Upper lobe of right lung (tissue), 1 donor: ENCODE measurements around the gene GAPVD1. TPM values are rescaled to one million over a fixed set of nuclear protein-coding genes. Genes with fewer than 3 reads are reported as not detected.
"Not testable (repeated sequence)": the region's sequence is repeated elsewhere in the genome, so short reads cannot be mapped to it uniquely, and the experiment has no call there.

ENCODE experiments used
- ATAC-seq: fragments of 200-7000 bp; cut with Tn5 transposase; one replicate; pipeline ENCODE4 v1.9.1; 2020; ENCODE audit warnings: mild to moderate bottlenecking, moderate library complexity
- DNase-seq: peaks from one replicate; pipeline ENCODE4 v3.0.0-alpha.2; 2020
- H3K27ac ChIP-seq: fragments of 200-600 bp; one replicate; pipeline ENCODE4 v1.8.0; 2022
- H3K27me3 ChIP-seq: fragments of 200-600 bp; one replicate; pipeline ENCODE4 v1.8.0; 2022; ENCODE audit warnings: mild to moderate bottlenecking
- H3K36me3 ChIP-seq: fragments of 200-600 bp; one replicate; pipeline ENCODE4 v1.8.0; 2022
- H3K4me1 ChIP-seq: fragments of 200-600 bp; one replicate; pipeline ENCODE4 v1.8.0; 2022
- H3K4me3 ChIP-seq: fragments of 200-600 bp; one replicate; pipeline ENCODE4 v1.8.0; 2022; ENCODE audit warnings: mild to moderate bottlenecking
- H3K9me3 ChIP-seq: fragments of 200-600 bp; one replicate; pipeline ENCODE4 v1.8.0; 2022
- intact Hi-C: fragments of 100-400 bp; cut with DNase I; formaldehyde crosslinking; loops from one replicate; pipeline ENCODE4 v1.11.0; 2022
- total RNA-seq: library from RNA; stranded (reverse); fragmentation: NEBNext Ultra II Directional; extraction: Animal tissue kit (Norgen Biotek cat#: 25700); gene quantifications from one replicate; pipeline ENCODE4 v1.2.1, GENCODE V29; 2021
- TF ChIP-seq, protein P1 (sequence below): fragments of 200-600 bp; IDR thresholded peaks from one replicate; pipeline ENCODE4 v1.8.0; 2022; ENCODE audit warnings: antibody characterized with exemption
- donor health status: DM: no; HTN: yes; CAD: no; lungs with severe emphysema.

Gene GAPVD1
- total RNA-seq, 1 donor from 2014 or later, result 68.9 TPM

DNA sequence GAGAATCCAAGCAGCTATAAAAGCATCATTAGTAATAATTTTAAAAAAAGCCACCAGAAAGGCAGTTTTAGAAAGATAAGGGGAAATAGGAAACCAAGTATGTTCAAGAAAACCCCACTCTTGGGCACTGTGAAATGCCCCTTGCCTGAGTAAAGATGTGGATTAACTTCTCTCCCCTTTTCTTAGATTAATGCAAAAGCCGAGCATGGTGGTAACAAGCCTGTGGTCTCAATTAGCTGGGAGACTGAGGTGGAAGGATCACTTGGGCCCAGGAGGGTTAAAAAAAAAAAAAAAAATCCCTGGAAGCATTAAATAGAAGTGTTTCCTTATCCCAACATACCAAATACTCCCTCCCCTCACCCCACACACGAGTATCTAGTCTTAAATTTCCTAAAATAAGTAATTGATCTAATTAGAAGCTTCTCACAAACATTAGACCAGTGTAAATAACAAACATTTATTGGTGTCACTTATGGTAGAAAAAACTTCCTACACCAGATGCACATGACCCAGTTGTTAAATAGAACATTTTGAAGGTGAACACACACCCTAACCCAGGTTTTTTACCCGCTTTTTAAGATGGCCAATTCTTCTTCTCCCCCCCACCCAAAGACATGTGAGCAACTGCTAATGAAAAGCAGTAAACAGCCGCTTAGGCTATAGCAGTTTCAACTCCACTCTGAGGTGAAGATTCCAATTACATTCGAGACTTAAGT, 25.7 kb upstream of the GAPVD1 start:
- Histone ChIP-seq H3K36me3 (peaks cover 78% of the 10 kb centered on the region), H3K27me3 (no peaks in the 10 kb centered on the region), H3K9me3 (no peaks in the 10 kb centered on the region), H3K4me1 (peaks cover 52% of the 10 kb centered on the region), H3K27ac (no peak overlapping the region), H3K4me3 (peak overlapping the region; percentile 83)
- TF ChIP-seq, protein P1, sequence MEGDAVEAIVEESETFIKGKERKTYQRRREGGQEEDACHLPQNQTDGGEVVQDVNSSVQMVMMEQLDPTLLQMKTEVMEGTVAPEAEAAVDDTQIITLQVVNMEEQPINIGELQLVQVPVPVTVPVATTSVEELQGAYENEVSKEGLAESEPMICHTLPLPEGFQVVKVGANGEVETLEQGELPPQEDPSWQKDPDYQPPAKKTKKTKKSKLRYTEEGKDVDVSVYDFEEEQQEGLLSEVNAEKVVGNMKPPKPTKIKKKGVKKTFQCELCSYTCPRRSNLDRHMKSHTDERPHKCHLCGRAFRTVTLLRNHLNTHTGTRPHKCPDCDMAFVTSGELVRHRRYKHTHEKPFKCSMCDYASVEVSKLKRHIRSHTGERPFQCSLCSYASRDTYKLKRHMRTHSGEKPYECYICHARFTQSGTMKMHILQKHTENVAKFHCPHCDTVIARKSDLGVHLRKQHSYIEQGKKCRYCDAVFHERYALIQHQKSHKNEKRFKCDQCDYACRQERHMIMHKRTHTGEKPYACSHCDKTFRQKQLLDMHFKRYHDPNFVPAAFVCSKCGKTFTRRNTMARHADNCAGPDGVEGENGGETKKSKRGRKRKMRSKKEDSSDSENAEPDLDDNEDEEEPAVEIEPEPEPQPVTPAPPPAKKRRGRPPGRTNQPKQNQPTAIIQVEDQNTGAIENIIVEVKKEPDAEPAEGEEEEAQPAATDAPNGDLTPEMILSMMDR, result no peak
- ATAC-seq, result no peak
- intact Hi-C loops, result no loop called here
- DNase-seq, result no peak

DNA sequence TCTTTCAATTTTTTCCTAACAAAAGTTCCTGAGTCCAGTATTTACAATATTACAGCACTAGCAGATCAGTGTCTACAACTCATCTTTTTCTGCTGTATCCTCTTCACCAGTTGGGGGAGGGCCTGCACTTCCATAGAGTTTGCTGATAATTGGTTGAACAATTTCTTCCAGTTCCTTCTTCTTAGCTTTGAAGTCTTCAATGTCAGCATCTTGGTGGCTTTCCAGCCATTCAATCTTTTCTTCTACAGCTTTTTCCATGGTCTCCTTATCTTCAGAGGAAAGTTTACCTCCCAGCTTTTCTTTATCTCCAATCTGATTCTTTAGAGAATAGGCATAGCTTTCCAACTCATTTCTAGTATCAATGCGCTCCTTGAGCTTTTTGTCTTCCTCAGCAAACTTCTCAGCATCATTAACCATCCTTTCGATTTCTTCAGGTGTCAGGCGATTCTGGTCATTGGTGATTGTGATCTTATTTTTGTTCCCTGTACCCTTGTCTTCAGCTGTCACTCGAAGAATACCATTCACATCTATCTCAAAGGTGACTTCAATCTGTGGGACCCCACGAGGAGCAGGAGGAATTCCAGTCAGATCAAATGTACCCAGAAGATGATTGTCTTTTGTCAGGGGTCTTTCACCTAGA, 25.0 kb upstream of the GAPVD1 start:
- peaks cover 52% of the 10 kb centered on the region for H3K4me1 ChIP-seq
- H3K27me3 ChIP-seq, ATAC-seq, DNase-seq, H3K9me3 ChIP-seq, H3K27ac ChIP-seq, intact Hi-C loops: not testable (repeated sequence)
- peak overlapping the region; percentile 83 for H3K4me3 ChIP-seq
- peaks cover 73% of the 10 kb centered on the region for H3K36me3 ChIP-seq

DNA sequence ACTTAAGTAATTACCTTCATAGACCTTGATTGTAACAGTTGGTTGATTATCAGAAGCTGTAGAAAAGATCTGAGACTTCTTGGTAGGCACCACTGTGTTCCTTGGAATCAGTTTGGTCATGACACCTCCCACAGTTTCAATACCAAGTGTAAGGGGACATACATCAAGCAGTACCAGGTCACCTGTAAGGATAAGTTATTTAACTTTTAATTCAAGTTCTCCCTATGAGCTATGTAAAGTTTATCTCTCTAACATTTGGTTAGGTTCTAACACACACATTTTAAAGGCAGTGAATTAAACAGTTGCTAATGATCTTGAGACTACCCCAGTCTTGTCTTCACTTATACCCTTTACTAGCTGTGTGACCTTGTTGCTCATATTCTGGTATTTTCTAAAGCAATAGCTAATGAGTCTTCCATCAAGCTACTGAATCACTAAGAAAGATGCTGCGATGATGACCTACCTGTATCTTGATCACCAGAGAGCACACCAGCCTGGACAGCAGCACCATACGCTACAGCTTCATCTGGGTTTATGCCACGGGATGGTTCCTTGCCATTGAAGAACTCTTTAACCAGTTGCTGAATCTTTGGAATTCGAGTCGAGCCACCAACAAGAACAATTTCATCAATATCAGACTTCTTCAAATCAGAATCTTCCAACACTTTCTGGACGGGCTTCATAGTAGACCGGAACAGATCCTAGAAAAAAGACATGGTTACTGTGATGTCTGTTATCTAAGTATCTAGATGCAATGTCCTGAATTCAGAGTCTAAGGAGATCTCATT, 23.3 kb upstream of the GAPVD1 start:
- intact Hi-C loops, result no loop called here
- ATAC-seq, result no peak
- Histone ChIP-seq H3K9me3 (no peaks in the 10 kb centered on the region), H3K27ac (no peak overlapping the region), H3K4me1 (peaks cover 52% of the 10 kb centered on the region), H3K27me3 (no peaks in the 10 kb centered on the region), H3K36me3 (peaks cover 64% of the 10 kb centered on the region), H3K4me3 (peak overlapping the region; percentile 83)
- no peak for DNase-seq
- TF ChIP-seq, protein P1, result no peak

DNA sequence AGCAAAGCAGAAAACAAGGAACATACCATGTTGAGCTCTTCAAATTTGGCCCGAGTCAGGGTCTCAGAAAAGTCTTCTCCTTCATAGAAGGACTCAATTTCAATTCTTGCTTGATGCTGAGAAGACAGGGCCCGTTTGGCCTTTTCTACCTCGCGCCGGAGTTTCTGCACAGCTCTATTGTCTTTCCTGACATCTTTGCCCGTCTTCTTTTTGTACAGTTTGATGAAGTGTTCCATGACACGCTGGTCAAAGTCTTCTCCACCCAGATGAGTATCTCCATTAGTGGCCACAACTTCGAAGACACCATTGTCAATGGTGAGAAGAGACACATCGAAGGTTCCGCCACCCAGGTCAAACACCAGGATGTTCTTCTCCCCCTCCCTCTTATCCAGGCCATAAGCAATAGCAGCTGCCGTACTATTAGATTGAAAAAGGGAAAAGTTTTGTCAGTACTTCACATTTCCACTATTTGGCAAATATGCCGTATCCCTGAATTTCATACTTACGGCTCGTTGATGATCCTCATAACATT, 22.6 kb upstream of the GAPVD1 start:
- Histone ChIP-seq H3K4me3 (peak overlapping the region; percentile 83), H3K9me3 (no peaks in the 10 kb centered on the region), H3K27ac (no peak overlapping the region), H3K27me3 (no peaks in the 10 kb centered on the region), H3K4me1 (peaks cover 52% of the 10 kb centered on the region), H3K36me3 (peaks cover 64% of the 10 kb centered on the region)
- TF ChIP-seq, protein P1, result no peak
- ATAC-seq (no peak), DNase-seq (no peak)
- intact Hi-C loops, result no loop called here

DNA sequence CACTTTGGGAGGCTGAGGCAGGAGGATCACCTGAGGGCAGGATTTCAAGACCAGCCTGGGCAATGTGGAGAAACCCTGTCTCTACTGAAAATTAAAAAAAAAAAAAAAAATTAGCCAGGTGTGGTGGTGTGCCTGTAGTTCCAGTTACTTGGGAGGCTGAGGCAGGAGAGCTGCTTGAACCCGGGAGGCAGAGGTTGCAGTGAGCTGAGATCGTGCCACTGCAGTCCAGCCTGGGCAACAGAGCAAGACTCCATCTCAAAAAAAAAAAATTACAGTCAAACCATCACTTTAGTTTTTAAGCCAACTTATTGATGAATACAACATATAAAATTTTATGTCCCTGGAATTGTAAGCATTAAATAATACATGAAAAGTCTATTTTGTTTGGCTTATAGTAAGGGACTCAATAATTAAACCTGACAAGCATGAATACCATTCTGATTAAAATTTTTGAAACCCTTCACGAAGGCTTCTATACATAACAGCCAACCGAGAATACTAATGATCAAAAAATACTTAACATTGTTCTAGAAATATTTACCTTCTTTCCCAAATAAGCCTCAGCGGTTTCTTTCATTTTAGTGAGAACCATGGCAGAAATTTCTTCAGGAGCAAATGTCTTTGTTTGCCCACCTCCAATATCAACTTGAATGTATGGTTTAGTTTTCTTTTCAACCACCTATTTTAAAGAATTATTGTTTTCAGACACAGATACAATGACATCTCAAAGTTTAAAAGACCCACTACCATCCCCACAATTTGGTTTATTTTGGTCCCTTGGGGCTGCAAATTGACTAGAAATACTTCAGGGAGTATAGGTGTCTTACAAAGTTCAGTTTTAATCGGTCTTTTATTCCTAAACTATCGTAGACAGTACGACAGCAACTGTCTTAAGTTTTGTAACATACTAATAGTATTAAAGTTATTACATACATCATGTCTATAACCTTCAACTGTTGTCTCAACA, 21.7 kb upstream of the GAPVD1 start:
- H3K4me1 ChIP-seq, result peaks cover 48% of the 10 kb centered on the region
- no peaks in the 10 kb centered on the region for H3K9me3 ChIP-seq
- ATAC-seq (no peak), DNase-seq (no peak)
- no peaks in the 10 kb centered on the region for H3K27me3 ChIP-seq
- intact Hi-C loops, result no loop called here
- TF ChIP-seq, protein P1, result no peak
- peak overlapping the region; percentile 83 for H3K4me3 ChIP-seq
- peaks cover 54% of the 10 kb centered on the region for H3K36me3 ChIP-seq
- H3K27ac ChIP-seq, result peak overlapping the region; percentile 95
